Dermis blood vessel endothelial cell (primary cell): Measurements from ENCODE around the gene TWIST2. TPM values are rescaled to one million over a fixed set of nuclear protein-coding genes. Genes with fewer than 3 reads are reported as not detected.

Source experiments
- DNase-seq: peaks from one replicate; pipeline ENCODE4 v3.0.0; 2010
- total RNA-seq: library from RNA; depleted of rRNA; stranded (reverse); fragments of >200 nt; gene quantifications from 2 replicates; pipeline ENCODE4 v1.2.3, GENCODE V29; 2014

TWIST2 gene
- total RNA-seq, 1 donor from 2014 or later = not detected

- no peak for DNase-seq
Observed at GRCh38 chr2:238906936-238907716, 59.2 kb downstream of the TWIST2 start.

- DNase-seq = no peak
Observed at GRCh38 chr2:238907717-238908173, 59.9 kb downstream of the TWIST2 start.

- DNase-seq = no peak
Observed at GRCh38 chr2:238908960-238909951, 61.4 kb downstream of the TWIST2 start.

GRCh38 chr2:238910751-238911351 lies 63.0 kb downstream of the TWIST2 start:
- no peak for DNase-seq

GRCh38 chr2:238911376-238912227 lies 63.7 kb downstream of the TWIST2 start:
- DNase-seq = no peak

GRCh38 chr2:238912228-238912915 lies 64.5 kb downstream of the TWIST2 start:
- DNase-seq = no peak

GRCh38 chr2:238912916-238913875 lies 65.3 kb downstream of the TWIST2 start:
- no peak for DNase-seq

GRCh38 chr2:238913931-238914647 lies 66.2 kb downstream of the TWIST2 start:
- DNase-seq = no peak

- no peak for DNase-seq
Observed at GRCh38 chr2:238914648-238915015, 66.7 kb downstream of the TWIST2 start.

- no peak for DNase-seq
Observed at GRCh38 chr2:238915196-238915595, 67.3 kb downstream of the TWIST2 start.

GRCh38 chr2:238915596-238915995 lies 67.7 kb downstream of the TWIST2 start:
- DNase-seq = no peak

- no peak for DNase-seq
Observed at GRCh38 chr2:238916176-238916874, 68.4 kb downstream of the TWIST2 start.

- DNase-seq = no peak
Observed at GRCh38 chr2:238916875-238917590, 69.1 kb downstream of the TWIST2 start.

GRCh38 chr2:238919307-238919706 lies 71.4 kb downstream of the TWIST2 start:
- DNase-seq = no peak

GRCh38 chr2:238920053-238920452 lies 72.2 kb downstream of the TWIST2 start:
- no peak for DNase-seq

GRCh38 chr2:238920601-238921001 lies 72.7 kb downstream of the TWIST2 start:
- no peak for DNase-seq

- DNase-seq = no peak
Observed at GRCh38 chr2:238921259-238921658, 73.4 kb downstream of the TWIST2 start.

GRCh38 chr2:238921681-238922319 lies 73.9 kb downstream of the TWIST2 start:
- no peak for DNase-seq
